ENCODE results near the gene FHOD3. TPM values are rescaled to one million over a fixed set of nuclear protein-coding genes. Genes with fewer than 3 reads are reported as not detected.

The FHOD3 gene
- total and polyA plus RNA-seq, 9 of the 15 experiments (the other 6 are each of a cell fraction or from before 2014, with no cell fraction given) = 0.11 TPM; not detected in 8

- ATAC-seq (no peak), FAIRE-seq (no peak), DNase-seq (ENCODE audit: extremely low read depth in 1 of 4, low spot score in 3 of 4) (no peak)
- intact Hi-C loops (cut with micrococcal nuclease) = no loop called here
- in situ Hi-C loops (cut with MboI) = no loop called here
- POLR2A ChIA-PET = no interaction called here
- Histone ChIP-seq H3K79me2 (ENCODE audit: control insufficient read depth, insufficient read depth, low read length) (no peaks in the 10 kb centered on the region), H2AFZ (ENCODE audit: low read depth, low read length) (no peak overlapping the region), H3K9ac (ENCODE audit: insufficient read depth in 1 of 2, low read depth in 2 of 2, low read length in 2 of 2) (no peak overlapping the region), H3K36me3 (ENCODE audit: control insufficient read depth, insufficient read depth, low read length) (no peaks in the 10 kb centered on the region), H3K27ac (ENCODE audit: extremely low read depth, low read depth, low read length) (no peak overlapping the region), H3K9me1 (ENCODE audit: control insufficient read depth, insufficient read depth, low read length) (no peaks in the 10 kb centered on the region), H3K4me1 (replicated peaks in 1 of 2; ENCODE audit: control insufficient read depth in 2 of 2, insufficient read depth in 2 of 2, low read length in 2 of 2) (no peaks in the 10 kb centered on the region; a peak in 1 of 5 replicates), H3K9me3 (replicated peaks; ENCODE audit: control insufficient read depth, insufficient read depth, low read depth, low read length) (no peaks in the 10 kb centered on the region), H3K27me3 (ENCODE audit: control insufficient read depth in 2 of 2, insufficient read depth in 2 of 2, low read length in 2 of 2) (0 out of 5 replicates have a peak, but pooled peaks cover 0 to 7% of the 10 kb centered on the region in 2 experiments), H3K4me3 (no peak overlapping the region), H3K4me2 (ENCODE audit: insufficient read depth, low read length) (no peak overlapping the region), H4K20me1 (replicated peaks; ENCODE audit: control insufficient read depth, insufficient read depth, low read length) (no peaks in the 10 kb centered on the region)
- BruUV-seq (replicated peaks) = no TSS peak
- CTCF ChIA-PET (ENCODE audit: low intra/inter-chr PET ratio) = no interaction called here
- 0% methylated on average over 6 of the region's 6 CpGs for WGBS (ENCODE audit: insufficient coverage, low coverage, missing lambda C conversion rate)
- TF ChIP-seq SFPQ (IDR thresholded peaks at IDR 0.05; ENCODE audit: low read depth, low read length) = no peak
- TF ChIP-seq ZBTB9 (CRISPR knock-in tag; IDR thresholded peaks at IDR 0.05) = no peak
- TF ChIP-seq MCM3 (IDR thresholded peaks at IDR 0.05) = no peak
- TF ChIP-seq HOMEZ (CRISPR knock-in tag; IDR thresholded peaks at IDR 0.05) = no peak
- no peak for TF ChIP-seq L3MBTL2 (IDR thresholded peaks at IDR 0.05)
- TF ChIP-seq ZKSCAN3 (CRISPR knock-in tag; IDR thresholded peaks at IDR 0.05) = no peak
- no peak for TF ChIP-seq PML (IDR thresholded peaks at IDR 0.05; ENCODE audit: low read length)
- TF ChIP-seq ZBTB12 (CRISPR knock-in tag; IDR thresholded peaks at IDR 0.05) = no peak
- no peak for TF ChIP-seq TRIM24 (IDR thresholded peaks at IDR 0.05)
- TF ChIP-seq ZNF3 (CRISPR knock-in tag; IDR thresholded peaks at IDR 0.05) = no peak
- no peak for TF ChIP-seq EP400 (IDR thresholded peaks at IDR 0.05)
- TF ChIP-seq TRIM25 (IDR thresholded peaks at IDR 0.05; ENCODE audit: borderline replicate concordance) = no peak
These were observed 195.3 kb downstream of the FHOD3 start for GRCh38 chr18:36492604-36493329.

Data from K562 (cell line).